HG03378 (cell line): ENCODE results near the gene PRRX1.

Source experiments
- ATAC-seq: cut with Tn5 transposase; IDR thresholded peaks from one replicate; pipeline ENCODE4 v1.9.1; 2021; ENCODE audit warnings: mild to moderate bottlenecking, moderate library complexity; ENCODE audit not compliant: unreplicated experiment

Gene PRRX1

DNA sequence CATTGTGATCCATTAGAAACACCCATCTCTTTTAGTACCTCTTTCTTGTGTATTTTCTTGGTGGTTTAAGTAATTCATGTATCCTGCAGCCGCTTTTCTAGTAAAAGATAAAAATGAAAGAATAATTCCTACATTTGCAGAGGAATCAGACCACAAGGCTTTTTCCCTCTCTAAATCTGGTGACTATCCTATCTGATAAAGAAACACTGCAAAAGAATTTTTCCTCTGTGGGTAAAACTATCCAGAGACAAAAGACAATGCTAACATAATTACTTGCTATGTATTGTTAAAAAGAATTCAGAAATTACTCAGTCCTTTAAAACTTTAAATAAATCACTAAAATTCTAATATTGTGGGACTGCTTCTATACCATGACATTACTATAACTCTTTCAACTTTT is 51.0 kb downstream of the PRRX1 start:
- no peak for ATAC-seq

DNA sequence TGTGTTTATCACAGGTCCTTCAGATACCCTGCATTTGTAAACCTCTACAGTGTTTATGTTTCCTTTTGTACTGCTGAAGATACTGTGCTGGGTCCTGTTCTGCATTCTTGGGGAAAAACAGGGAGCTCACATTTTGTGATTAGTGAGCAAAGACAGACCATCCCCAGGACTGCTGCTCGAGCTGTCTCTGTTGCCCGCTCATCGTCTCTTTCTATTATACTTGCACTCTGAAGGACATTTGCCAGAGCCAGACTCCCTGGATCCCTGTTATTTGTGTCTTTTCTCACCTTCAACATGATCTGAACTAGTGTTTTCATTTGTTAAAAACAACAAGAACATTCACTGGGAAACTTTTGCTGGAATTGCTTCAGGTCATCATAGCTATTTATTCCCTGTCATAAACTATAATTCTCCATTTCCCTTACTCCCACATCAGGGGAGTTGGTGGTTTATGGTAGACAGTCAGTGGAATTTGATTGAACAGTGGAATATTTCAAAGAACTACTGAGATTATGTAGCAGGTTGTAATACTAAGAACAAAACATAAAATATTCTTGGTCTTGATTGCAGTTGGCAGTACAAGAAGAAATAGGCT is 53.0 kb downstream of the PRRX1 start:
- ATAC-seq = no peak

DNA sequence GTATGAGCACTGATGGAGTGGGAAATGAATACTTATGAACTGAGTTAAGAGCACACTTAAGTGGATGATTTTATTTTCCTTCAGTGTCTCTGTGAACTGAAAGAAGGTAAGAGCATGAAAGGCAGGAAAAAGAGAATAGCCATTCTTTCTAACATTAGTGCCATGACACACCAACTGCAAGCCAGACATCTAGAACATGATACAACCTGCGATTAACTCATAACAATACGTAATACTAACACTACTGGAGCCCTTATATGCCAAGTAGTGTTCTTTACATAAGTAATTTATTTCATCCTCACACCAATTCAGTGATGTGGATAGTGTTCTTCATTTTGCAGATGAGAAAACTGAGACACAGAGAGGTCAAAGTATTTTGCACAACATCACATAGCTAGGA is 56.7 kb downstream of the PRRX1 start:
- no peak for ATAC-seq

DNA sequence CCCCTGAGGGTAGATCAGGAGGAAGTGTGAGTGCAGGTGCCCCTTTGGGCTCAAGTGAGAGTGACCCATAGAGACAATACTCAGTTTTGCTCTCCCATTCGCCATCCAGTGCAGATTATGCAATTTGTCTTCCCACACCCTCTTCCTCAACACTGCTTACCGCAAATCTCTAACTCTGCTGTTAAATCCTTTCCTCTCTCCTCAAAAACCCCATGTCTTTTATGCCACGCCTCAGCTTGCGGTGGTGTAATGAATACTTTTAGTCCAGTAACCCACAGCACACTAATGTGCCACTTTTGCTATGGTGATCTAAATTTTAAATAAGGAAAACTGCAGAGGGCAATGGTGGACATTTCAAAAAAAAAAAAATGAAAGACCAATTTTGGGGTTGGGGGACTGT is 57.7 kb downstream of the PRRX1 start:
- no peak for ATAC-seq

DNA sequence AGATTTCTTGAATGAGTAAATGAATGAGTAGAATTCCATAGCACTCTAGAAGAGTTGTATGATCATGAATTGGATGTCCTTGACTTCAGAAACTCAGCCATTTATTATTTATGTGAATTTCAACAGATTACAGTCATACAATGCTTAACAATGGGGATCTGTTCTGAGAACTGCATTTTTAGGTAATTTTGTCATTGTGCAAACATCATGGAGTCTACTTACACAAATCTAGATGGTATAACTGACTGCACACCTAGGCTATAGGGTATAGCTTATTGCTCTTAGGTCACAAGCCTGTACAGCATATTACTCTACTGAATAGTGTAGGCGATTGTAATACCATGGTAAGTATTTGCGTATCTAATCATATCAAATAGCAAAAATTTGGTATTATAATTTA is 59.6 kb downstream of the PRRX1 start:
- no peak for ATAC-seq

DNA sequence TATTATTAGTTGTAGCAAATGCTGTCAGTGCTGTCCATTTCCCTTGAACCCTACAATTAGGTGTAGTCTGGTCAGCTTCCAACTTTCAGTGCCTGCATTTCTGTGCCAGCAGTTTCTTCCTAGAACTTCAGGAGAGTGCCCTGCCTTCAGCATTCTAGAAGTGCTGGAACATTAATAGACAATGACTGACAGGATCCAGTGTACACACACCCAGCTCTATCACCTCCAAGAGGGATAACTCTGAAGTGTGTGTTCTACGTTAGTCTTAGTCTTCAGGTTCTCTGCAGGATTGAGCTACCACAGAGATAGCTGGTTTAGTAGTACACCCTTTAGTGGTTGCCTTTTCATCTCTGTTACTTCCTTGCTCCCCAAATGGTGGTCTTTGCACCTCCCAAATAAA is 61.4 kb downstream of the PRRX1 start:
- no peak for ATAC-seq

DNA sequence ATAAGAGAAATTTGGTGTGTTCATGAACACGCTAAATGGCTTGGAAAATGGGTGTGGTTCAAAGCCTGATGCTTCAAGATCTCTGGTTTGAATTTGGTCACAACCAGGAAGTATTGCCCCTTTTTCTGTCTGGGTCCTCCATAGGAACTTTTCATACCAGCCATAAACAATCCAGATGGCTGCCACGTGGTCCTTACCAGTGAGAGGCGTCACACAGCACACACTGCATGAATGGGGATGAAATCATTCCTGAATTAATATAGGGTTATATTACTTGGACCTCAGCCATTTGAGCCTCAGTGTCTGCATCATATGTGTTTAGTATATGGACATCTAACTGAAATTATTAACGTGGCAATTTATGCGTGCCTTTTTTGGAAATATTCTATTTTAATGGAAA is 64.0 kb downstream of the PRRX1 start:
- ATAC-seq = no peak

DNA sequence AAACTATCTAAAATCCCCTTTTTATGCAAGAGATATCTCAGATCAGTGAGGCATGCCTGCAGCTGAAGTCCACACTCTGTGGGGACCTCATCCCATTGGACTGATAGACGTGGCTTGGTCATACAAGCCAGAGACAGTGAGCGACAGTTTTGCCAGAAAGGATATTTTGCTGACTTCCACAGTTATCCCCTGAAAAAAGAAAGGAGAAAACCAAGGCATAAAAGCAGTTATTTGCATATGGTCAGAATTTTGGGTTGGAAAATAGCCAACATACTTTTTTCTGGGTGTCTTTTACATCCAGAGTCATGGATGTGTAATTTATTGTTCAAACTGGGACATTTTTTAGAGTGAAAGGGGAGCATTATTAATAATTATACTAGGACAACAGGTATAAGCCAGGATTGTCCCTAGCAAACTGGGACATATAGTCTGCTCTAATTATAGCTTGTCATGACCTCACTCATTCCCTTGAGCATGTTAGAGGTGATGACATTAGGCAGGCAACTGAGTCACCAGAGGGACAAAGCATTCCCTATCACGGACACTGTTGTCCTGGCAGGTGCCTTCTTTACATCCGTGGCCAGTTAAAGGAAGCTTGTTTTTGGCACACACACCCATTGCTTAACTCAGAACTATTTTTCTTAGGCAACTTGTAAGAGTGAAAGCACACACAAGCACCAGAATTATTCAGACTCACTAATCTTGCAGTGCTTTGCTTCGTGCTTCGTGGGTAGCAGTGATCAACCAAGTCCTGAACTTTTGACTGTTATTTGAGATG is 65.5 kb downstream of the PRRX1 start:
- ATAC-seq = no peak

DNA sequence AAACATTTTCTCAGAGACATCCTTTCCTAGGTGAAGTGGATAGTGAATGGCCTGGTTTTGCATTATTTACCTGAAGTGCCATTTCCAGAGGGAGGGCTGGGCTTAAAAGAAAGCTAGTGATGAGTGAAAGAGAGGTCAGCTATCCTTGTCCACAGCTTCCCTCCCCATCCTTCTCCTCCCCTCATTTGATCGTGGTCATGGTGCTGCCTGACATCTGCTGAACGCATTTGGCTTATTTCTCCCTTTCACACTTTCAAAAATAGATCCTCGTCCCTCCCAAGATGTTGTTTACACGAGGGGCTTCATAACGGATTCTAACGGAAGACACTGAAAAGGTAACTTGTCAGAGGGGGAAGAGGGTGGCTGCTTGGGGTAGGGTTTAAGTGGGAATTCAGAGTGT is 66.1 kb downstream of the PRRX1 start:
- ATAC-seq = no peak

DNA sequence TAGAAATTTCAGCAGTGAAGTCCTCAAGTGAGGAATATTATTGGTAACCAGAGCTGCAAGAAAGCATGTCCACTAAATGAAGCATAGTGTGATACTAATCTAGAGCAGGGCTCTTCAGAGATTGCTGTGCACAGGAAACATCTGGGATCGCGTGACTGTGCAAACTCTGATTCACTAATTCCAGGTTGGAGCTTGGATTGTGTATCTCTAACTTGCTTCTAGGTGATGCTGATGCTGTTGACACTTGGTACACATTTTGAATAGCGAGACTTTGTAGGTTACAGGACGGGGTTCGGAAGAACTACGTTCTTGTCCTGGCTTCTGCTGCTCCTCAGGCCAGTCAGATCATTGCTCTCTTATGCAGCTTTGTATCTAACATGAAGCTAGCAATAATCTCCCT is 66.5 kb downstream of the PRRX1 start:
- no peak for ATAC-seq

DNA sequence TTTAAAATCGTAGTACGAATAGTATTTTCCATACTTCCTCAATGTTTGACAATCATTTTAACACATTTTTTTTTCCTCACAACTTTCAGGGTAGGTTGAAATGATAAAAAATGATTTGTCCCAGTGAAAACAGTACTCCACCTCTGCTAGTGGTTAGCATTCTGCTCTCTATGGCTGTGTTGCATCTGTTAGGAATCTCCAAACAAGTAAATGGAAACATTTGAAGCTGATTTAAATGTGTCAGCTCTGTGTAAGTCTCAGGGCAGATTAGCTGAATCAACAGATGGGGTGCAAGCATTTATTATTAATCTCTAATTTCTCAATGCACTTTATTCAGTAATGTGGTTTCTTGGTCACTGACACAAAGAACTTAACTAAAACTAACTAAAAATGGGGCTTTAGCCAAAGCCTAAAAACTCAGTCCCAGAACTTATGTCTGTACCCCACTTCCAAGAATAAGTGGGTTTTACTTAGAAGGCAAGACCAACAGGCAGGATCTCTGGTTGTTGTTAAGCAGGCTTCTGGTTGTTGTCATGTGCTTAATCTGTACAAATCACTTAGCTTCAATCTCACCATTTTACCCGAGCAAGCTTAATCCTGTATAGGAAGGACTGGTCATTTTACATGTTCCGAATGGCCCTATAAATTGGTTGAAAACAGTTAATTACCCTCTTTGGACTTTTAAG is 67.8 kb downstream of the PRRX1 start:
- no peak for ATAC-seq

DNA sequence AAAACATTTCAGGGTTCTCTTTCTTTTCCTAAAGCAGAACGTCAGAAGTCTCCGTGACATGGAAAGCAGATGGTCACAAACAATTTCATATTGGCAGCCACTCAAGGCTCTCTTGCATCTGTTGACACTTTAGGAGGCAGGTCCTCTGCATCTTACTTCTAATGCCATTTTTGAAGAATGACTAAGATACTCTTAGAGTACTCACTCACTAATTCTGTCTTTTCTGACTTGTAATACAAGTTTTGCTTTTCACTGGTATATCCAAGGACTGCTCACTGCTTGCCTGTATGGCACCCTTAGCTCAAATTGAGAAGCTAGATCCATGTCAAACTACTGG is 68.3 kb downstream of the PRRX1 start:
- no peak for ATAC-seq

DNA sequence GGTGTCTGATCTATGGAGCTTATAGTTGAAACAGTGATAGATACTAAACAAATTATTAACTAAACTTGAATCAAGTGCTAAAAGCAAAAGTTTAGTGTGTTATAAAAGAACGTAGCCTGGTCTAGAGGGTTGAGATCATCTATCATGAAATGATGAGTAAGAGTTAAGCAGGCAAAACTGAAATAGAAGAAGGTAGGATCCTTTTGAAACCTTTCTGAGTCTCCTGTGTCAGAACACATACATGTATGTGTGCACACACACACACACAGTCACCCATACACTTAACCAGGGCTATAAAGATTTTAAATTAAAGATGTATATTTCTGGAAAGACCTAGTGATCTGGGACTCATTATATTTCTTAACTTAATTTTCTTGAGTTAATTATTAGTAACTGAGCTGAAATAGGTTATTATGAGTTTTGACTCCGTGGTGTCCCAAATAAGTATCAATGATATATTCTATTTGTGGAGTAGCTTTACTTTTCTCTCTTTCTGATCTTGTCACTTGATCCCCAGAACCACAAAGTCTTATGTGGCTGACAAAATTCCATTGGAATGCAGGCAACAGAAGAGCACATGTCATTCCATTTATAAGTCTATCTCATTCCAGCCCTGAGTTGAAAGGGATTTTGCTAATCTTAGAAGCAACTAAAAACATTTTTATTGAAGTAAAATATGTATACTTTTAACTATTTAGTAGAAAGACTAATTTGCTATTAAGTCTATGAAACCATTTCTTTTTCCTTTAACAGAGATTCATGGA is 70.7 kb downstream of the PRRX1 start:
- ATAC-seq = no peak

DNA sequence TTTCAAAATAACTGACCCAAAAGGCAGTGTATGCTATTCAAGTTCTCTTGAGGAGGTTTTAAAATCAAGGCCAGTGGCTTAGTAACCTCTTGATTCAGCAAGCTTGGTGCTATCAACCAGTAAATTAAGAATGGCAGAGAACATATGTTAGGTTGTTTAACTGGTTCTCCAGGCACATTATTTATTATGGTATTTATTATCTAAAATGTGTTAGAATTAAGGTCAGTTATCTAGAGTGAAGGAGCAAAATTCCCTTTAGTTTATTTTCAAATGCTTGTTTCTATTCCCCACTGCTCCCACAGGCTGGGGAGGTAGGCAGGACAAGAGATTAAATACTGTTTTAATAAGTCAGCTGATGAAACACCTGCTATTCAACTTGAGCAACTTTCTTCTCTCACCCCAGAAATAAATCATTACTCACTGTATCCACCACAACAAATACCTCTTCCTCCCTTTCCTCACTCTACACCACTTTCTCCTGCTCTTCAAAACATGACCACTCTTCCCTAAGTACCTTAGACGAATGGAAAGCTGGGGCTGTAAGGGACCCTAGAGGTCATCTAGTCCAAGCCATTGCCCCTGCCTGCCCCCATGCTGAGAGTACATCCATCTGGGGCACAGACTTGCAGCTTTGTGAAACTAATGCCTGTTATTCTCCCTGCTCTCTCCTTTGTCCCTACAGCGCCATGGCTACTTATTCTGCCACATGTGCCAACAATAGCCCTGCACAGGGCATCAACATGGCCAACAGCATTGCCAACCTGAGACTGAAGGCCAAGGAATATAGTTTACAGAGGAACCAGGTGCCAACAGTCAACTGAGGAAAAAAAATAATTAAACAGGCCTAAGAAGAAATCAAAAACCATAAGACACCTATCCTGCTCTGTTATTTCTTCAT is 71.7 kb downstream of the PRRX1 start:
- ATAC-seq = no peak

DNA sequence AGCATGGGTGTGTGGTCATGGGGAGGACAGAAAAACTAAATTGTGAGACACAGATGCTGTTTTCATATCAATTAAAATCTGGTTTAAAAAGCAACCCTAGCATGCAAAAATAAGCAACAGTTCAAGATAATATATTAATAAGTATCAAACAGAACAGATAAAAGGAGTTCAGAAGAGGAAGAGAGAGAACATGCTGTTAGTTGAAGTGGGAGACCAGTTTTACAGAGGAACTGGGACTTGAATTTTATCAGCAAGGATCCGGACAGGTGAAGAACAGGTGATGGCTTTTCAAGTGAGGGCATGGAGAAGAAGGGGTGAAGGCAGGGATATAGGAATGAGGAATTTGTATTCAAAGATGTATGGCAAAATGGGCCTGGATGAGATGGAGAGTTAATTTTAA is 75.9 kb downstream of the PRRX1 start:
- no peak for ATAC-seq

DNA sequence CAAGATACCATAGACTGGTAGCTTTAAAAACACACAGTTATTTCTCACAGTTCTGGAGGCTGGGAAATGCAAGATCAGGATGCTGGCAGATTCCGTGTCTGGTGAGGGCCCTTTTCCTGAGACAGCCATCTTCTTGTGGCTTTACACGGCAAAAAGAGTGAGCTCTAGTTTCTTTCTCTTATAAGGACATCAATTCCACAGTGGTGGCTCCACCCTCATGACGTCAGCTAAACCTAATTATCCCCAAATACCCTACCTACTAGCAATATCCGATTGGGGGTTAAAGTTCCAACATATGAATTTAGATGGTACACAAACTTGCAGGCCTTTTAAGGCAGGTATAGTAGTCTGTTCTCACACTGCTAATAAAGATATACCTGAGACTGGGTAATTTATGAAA is 77.7 kb downstream of the PRRX1 start:
- no peak for ATAC-seq

DNA sequence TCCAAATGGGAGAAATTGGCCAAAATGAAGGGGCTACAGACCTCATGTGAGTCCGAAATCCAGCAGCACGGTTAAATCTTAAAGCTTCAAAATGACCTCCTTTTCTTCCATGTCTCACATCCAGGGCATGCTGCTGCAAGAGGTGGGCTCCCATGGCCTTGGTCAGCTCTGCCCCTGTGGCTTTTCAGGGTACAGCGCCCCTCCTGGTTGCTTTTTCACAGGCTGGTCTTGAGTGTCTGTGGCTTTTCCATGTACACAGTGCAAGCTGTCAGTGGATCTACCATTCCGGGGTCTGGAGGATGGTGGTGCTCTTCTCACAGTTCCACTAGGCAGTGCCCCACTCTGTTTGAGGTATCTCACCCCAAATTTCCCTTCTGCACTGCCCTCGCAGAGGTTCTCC is 78.7 kb downstream of the PRRX1 start:
- ATAC-seq = no peak

DNA sequence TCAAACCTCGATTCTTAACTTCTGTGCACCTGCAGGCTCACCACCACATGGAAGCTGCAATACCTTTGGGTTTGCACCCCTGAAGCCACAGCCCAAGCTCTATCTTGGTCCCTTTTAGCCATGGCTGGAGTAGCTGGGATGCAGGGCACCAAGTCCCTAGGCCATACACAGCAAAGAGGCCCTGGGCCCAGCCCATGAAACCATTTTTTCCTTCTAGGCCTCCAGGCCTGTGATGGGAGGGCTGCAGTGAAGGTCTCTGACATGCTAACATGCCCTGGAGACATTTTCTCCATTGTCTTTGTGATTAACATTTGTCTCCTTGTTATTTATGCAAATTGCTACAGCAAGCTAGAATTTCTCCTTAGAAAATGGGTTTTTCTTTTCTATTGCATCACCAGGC is 79.2 kb downstream of the PRRX1 start:
- ATAC-seq = no peak

DNA sequence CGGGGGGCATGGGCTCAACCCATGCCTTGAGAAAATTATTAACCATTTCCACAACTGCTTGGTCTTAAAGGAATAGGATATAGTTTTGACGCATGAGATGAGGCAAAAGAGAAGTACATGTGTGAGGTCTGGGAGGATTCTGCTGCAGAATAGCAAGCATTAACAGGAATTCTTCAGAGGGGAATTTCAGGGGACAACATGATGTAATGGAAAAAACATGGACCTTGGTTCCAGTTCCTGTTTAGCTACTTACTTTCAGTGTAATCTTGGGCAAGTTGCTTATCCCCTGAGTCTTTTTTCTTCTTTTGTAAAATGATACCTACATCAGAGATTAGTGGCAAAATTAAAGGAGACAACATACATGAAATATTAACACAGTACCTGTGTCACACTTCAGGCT is 85.6 kb downstream of the PRRX1 start:
- no peak for ATAC-seq

DNA sequence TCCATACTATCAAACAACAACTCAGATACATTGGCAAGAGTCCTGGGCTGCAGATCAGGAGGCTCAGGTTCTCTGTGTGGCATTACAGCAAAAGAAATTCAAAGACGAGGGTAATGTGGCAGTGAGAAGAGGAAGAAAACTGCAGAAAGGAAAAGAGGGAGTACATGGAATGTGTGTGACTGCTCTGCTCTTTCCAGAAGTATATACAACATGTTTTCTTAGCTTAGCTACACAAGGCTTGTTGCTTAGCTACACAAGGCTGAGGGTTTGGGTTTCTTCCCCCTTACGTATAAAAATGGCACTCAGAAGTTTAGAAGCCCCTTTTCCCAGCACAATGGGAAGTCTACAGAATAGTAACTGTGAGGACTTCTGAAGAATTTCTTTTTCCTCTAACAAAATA is 86.0 kb downstream of the PRRX1 start:
- no peak for ATAC-seq

DNA sequence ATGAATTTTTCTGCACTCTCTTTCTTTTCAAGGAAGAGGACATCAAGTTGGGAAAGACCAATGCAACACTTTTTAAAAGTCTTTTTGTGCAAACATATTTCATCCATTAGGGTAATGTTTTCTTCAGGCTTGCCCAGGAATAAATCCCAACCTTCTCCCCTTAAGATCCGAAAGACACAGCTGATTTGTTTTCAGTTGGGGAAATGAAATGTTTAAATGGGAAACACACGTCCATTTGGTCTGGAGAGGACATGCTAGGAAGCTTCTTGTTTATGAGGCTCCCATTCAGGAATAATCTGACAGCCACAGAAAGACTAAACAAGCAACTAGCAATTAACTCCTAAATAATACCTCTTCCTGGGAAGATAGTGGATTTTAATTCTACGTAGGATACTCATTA is 91.9 kb downstream of the PRRX1 start:
- ATAC-seq = no peak
